SKM-1 (cell line): Measurements from ENCODE around the gene LRRTM4.
"Not testable (repeated sequence)": the region's sequence is repeated elsewhere in the genome, so short reads cannot be mapped to it uniquely, and the experiment has no call there.

Source experiments
- DNase-seq: peaks from one replicate; lab custom pipeline; 2025; ENCODE audit not compliant: unreplicated experiment; lab: John Stamatoyannopoulos, UW

The LRRTM4 gene

DNA sequence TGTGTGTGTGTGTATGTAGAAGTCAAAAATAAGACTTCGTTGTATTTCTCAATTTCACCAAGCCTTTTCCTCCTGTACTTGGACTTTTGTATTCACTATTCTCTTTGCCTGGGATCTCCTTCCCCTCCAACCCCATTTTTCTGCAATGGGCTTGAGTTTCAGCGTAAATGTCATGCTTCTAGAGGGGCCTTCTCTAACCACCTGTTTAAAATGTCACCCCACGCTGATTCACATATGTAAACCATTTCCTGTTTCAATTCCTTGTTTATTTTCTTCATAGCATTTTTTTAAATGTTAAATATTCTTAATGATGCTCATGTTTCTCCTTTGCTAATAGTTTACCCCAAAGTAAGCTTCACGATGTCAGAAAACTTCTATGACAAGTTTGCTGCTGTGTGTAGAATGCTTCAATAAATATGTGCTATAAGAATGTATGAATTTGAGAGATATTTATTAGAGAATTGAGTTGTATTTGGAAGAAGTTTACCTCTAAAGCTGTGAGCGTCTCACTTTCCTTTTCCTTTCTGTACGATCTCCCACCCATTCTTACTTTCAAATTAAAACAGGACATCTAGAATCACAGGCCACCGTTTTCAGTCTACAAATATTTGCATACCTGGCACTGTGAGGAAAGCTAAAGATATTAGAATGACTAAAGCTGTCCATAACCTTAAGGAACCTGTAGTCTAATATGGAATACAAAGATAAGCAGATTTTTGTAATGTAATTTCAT is 762.4 kb downstream of the LRRTM4 start:
- DNase-seq = no peak

DNA sequence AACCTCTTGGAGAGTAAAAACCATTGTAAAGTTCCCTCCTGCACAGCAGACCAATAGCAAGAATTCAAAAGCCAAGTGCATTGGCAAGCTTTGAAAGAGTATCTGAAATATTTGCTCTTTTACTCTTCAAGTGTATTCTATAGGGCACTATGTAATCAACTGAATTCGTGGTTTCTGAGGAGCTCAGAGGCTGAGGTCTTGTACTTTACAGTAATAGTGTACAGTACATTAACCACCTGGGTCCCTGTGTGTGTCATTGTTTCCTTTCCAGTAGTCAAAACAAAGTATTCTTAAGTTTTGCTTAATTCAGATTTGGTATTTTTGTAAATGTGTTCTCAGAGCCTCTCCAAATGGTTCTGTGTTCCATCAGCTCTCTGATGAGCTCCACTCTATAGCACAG is 769.7 kb downstream of the LRRTM4 start:
- DNase-seq = no peak

DNA sequence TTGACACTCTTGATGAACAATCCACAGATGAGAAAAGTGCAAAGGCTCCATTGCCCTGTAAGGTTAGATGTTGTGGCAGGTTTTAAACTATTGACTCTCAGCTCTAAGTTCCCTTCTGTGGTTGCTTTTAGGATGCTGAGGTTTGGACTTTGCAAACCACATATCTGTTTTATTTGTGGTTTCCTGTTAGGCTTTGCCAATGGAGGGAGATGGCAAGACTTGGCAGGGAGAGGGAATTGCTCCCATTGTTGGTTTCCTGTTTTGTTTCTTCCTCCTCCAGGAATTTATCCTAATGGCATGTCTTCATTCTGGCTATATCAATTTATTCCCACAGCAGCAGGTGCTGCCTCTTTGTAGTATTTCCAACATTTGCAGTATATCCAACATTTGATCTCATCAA is 772.3 kb downstream of the LRRTM4 start:
- DNase-seq = no peak

DNA sequence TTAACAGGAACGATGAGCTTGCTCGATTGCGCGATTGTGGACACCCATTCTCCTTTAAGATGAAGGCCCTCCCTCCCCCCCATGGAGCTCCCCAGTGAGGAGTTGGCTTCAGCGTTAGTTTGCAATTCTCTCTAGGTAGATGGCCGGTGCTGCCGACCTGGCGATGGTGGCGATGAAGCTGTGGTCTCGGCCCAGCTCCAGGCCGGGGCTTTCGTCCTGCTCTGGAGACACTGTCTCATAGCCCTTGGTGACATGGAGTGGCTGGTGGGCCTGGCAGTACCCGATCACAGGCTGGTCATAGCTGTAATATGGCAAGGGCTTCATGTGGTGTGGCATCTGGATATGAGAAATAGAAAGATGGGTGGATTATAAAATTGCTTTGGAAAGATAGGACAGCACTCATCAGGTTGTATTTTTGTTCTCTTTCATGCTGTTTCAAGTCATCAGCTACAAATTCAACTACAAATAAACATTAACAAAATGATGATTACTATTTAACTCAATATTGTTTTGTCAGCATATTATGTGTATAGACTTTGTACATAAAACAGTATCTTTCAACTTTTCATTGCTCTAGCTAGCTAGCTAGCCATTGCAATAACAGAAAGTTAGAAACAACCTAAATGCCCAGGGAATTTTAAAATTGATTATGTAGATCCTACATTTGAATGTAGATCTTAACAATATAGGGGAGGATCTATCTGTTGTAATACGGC is 773.4 kb downstream of the LRRTM4 start:
- DNase-seq = no peak

DNA sequence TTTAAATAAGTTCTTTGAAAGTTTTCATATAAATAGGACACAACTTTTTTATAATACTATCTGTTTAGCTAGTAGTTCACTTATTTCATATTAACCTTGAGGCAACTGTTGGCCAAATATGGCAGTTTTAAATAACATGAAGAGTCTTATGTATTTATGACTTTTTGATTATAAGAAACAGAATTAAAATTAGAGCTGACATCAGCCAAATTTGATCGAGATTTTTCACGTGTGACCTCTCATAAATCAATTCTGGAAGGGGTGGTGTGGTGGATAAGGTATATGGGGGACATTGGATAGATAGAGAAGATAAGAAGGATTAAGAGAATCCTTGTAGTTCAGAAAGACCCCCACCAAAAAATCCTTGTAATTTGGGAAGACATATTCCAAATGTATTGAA is 776.6 kb downstream of the LRRTM4 start:
- DNase-seq = no peak

DNA sequence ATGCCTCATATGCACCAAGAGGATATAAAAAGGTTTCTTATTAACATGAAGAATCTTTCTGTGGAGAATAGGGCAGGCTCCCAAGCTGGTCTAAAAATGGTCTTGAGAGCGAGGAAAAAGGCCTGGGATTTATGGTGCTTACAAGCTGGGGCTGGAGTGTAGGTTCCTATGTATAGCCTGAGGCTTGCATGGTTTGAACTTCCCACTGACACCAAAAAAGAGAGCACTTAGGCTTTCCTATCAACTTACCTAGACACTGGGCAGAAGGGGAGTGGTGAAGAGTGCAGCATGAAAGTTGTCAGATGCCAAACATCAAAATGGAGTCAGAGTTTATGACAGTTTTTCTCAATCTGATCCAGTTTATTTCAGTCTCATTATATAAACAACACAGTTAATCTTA is 784.6 kb downstream of the LRRTM4 start:
- DNase-seq = no peak

DNA sequence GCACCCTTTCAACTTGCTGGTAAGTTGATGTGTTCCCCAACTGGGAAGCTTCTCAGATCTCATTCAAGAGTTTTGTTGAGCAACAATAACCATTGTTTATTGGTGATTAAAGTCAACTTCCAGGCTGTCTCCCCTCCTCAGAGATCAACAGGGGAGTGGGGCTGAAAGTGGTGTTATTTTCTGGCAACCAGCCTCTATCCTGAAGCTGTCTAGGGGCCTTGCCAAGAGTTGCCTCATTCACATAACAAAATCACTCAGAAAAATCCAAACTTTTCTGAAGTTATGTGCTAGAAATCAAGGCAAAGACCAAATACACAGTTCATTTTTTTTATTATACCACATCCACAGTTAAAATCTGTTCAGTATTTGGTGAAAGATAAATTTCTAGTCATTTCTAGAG is 788.4 kb downstream of the LRRTM4 start:
- DNase-seq = no peak

DNA sequence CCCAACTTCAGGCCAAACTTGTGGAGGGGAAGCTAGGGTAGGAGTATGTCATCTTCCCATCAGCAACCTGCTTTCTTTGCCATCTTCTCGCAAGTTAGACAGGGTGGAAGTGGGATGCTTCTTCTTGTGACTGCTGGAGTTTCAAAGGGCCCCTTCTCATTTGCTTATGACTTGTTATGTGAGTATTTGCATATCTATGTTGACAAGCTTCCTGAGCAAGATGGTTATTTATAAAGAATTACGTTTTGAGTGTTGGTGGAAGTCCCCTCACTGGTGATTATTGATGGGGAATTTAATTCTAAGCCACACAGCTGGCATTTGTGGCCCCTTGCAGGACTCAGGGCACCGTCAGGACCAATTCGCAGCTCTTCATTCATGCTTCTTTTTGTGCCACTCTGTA is 791.0 kb downstream of the LRRTM4 start:
- no peak for DNase-seq

DNA sequence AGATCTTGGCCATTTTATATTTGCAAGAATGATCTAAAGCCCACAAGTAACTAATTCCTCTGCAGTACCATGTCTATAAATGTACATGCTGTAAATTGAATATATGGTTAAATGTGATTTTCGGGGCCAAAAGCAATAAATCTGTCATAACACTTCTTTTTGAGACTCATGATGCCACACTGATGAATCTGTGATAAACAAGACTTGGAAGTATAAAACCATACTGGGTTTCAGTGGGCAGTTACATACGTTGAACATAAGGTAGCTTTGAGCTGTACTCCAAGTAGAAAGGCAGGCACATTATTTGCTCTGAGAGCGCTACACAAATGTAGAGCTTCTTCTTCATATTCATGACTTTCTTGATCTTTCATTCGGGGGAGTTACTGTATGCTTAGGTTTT is 792.2 kb downstream of the LRRTM4 start:
- no peak for DNase-seq

DNA sequence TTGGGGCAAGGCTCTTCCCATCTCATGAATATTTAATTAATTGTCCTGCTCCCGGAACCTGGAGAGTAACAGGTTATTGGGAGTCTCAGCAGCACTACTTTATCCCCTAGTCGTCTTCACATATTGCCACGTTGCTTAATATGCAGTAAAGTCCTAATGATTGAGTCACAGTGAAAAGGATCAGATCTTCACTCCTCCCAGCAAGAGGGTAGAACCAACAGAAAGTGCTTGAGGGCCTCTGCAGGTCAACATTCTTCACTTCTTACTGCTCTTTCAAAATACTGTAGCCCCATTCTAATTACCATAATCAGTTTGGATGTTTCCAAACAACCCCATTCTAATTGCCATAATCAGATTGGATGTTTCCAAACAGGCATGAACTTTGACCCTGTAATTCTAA is 801.0 kb downstream of the LRRTM4 start:
- DNase-seq = no peak

DNA sequence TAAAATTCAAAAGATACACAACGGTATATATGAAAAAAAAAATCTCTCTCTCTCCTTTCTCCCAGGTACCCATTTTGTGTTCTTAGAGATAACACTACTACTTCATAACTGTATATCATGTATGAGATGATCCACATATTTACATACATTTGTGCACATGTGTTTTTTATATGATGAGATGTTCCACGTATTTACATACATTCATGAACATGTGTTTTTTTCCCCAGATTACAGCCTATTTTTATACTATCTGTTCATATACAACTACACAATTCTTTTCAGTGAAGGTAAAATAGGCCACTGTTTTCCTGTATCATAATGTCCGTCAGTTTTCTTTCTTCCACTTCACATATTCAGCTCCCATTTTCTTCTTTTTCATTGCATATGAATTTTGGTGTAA is 808.9 kb downstream of the LRRTM4 start:
- DNase-seq = no peak

DNA sequence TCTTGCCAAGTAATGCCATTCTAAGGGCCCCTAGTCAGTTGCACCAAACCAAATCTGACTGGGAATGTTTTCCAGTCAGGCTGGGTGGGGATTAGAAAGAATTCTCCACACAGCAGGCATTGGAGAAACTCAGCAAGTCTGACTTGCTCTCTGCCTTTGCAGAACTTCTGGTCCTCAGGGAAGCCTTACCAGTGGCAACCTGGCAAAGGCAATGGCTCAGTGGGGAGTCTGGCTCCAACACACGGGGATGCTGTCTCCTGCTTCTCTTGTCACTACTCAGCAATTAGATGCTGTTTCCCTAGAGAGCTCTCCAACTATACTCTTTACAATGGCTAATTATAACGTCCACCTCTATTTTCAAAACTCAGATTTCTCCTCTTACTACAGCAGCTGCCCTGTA is 810.7 kb downstream of the LRRTM4 start:
- no peak for DNase-seq

DNA sequence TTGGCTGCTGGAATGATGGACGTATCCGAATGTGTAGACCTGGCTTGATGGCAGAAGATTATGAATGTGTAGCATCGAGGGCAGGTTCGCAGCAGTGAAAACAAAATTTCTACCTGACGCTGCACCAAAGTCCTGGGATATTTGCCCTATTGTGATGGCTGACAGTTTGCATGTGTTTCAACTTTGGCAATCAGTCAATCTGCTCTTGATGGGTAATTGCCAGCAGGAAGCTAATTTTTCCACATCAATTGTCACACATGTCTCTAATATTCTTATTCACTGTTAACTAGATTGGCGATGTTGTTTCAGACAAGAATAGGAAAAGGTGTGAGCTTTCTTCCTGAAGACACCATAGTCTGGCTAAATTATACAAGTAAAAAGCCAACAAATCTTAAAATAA is 821.3 kb downstream of the LRRTM4 start:
- DNase-seq = no peak

DNA sequence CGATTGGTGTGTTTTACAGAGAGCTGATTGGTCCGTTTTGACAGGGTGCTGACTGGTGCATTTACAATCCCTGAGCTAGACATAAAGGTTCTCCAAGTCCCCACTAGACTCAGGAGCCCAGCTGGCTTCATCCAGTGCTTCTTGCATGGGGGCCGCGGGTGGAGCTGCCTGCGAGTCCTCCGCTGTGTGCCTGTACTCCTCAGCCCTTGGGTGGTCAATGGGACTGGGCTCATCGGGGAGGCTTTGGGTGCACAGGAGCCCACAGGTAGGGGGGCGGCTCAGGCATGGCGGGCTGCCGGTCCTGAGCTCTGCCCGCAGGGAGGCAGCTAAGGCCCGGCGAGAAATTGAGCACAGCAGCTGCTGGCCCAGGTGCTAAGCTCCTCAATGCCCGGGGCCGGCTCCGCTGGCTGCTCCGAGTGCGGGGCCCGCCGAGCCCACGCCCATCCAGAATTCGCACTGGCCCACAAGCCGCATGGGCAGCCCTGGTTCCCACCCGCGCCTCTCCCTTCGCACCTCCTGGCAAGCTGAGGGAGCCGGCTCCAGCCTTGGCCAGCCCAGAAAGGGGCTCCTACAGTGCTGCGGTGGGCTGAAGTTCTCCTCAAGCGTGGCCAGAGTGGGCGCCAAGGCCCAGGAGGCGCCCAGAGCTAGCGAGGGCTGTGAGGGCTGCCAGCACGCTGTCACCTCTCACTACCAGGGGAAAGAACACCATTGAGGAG is 824.0 kb downstream of the LRRTM4 start:
- not testable (repeated sequence) for DNase-seq
